GM18907 (cell line): ENCODE results near the gene ARHGAP31.
"Not testable (repeated sequence)": the region's sequence is repeated elsewhere in the genome, so short reads cannot be mapped to it uniquely, and the experiment has no call there.

Experiments
- ATAC-seq: cut with Tn5 transposase; IDR thresholded peaks from one replicate; pipeline ENCODE4 v1.9.1; 2021; ENCODE audit warnings: mild to moderate bottlenecking, moderate library complexity; ENCODE audit not compliant: unreplicated experiment

The ARHGAP31 gene, protein sequence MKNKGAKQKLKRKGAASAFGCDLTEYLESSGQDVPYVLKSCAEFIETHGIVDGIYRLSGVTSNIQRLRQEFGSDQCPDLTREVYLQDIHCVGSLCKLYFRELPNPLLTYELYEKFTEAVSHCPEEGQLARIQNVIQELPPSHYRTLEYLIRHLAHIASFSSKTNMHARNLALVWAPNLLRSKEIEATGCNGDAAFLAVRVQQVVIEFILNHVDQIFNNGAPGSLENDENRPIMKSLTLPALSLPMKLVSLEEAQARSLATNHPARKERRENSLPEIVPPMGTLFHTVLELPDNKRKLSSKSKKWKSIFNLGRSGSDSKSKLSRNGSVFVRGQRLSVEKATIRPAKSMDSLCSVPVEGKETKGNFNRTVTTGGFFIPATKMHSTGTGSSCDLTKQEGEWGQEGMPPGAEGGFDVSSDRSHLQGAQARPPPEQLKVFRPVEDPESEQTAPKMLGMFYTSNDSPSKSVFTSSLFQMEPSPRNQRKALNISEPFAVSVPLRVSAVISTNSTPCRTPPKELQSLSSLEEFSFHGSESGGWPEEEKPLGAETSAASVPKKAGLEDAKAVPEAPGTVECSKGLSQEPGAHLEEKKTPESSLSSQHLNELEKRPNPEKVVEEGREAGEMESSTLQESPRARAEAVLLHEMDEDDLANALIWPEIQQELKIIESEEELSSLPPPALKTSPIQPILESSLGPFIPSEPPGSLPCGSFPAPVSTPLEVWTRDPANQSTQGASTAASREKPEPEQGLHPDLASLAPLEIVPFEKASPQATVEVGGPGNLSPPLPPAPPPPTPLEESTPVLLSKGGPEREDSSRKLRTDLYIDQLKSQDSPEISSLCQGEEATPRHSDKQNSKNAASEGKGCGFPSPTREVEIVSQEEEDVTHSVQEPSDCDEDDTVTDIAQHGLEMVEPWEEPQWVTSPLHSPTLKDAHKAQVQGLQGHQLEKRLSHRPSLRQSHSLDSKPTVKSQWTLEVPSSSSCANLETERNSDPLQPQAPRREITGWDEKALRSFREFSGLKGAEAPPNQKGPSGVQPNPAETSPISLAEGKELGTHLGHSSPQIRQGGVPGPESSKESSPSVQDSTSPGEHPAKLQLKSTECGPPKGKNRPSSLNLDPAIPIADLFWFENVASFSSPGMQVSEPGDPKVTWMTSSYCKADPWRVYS (N-terminal part only)

DNA sequence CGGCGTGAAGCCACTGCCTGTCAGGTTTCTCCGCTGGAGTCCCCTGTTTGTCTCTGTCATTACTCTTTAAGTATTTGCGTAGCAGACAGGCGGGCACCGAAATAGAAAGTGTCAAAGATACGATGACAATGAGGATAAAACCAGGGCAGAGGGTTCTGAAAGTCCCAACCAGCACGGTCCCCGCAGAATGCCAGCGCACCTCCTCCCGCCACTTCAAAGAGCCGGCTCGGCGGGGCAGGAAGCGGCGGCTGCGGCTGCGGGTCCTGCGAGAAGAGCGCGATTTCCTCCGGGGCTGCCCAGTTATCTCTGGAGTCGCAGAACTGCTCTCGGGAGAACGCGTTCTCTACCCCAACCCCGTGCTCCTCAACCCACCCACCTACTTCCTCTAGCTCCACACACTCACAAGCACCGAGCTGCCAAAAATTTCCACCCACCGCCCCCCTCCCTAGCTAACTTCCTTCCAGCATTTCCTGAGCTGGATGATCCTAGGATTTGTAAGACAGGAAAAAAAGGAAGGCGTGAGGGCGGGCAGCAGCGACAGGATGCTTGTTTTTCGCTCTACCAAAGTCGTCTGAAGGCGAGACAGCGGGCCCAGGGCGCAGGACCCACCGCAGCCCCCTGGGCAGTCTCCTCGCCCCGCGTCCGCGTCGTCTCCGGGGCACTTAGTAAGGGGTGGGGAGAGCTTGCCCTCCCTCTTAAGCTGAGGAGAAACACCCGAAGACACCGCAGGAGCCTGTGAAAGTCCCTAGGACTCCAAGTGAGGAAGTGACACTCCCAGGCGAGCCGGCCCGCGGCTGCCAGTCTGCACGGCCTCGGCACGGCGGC lies at the start of gene ARHGAP31:
TSS of gene ARHGAP31 (plus strand) at position 513 of the 825 bp plus-strand sequence. CDS start 522 bp downstream, outside the sequence.
- peak; percentile 76 for ATAC-seq

DNA sequence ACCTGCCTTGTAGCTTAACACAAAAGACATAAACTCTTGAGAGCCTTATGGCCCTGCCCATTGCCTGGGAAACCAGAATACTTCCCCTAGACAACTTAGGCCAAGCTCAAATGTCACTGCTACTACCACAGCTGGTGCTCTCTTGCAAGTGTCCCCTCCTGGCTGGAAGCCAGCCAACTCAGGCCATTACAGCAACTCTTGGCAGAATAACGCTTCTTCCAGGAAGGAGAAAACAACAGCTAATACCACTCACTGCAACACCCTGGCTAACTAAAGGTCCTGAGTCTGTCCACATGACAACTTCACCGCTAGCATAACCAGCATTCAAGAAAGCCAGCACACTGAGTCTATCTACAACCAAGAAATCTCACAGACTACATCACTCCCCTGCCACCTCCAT lies 48.4 kb upstream of the ARHGAP31 start:
- ATAC-seq = no peak

DNA sequence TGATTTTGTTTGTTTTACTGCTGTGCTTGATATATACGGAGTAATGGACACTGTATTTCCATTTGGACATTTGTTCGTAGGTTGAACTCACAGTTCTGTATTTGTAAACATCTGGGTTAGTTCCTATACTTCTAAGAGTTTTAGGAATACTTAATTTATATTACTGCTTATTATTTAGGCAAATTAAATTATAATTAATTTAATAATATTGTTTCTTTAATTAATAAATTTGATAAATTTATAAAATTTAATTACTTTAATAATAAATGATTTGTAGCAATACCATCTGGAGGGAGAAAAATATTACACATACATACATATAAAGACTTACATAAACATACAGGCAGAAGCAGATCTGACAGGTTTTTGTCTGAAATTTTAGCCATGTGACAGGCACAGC lies 39.0 kb upstream of the ARHGAP31 start:
- ATAC-seq = no peak

DNA sequence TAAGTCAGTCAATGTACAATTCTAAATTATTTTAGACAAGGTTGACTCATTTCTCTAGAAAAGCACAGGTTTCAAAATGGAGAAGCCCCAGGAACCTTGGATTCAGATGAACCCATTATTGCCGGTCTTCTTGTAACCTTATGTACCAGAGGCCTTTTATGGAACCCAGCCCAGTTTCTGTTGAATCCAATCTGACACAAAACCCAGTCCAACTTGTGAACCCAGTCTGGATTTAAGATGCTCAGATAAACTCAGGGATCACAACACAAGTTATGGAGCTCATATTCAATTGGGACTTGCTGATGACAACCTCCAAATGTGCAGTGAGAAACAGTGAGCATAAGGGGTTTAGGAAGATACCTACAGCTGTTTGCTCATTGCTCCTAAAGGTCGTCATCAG lies 37.1 kb upstream of the ARHGAP31 start:
- no peak for ATAC-seq

DNA sequence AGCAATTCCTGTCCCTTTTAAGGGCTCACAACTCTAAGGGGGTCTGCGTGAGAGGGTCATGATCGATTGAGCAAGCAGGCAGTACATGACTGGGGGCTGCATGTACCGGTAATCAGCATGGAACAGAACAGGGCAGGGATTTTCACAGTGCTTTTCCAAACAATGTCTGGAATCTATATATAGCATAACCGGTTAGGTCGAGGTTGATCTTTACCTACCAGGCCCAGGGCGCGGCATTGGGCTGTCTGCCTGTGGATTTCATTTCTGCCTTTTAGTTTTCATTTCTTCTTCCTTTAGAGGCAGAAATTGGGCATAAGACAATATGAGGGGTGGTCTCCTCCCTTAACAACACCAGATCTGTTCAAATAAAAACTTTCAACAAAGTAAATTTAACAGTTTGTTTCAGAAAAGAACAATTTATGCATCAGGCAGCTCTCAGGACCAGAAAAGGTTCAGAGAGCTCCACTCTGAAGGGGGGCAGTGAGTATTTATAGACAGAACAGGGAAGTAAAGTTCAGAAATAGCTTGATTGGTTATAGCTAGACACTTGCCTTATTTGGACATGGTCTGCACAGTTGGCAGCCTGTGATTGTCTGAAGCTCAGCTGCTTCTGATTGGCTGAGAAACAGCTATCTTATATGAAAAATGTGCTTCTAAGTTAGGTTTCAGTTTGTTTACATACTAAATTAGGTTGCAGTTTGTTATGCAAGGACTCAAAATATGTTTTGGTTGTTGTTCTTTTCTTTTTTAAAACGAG lies 36.4 kb upstream of the ARHGAP31 start:
- ATAC-seq = peak; percentile 76

DNA sequence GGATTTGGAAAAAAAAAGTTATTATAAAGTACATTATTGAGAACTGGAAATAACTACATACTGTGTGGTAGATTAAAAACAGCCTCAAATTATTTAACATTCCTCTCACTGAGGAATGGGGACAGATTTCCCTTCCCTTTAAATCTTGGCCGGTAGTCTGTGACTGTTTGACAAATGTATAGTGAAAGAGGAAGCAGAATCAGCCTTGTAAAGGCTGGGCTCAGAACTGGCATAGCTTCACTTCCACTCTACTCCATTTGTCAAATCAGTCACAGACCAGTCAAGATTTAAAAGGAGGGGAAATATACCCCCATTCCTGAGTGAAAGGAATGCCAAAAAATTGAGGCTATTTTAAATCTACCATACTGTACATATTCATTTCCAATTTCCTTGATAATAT lies 35.3 kb upstream of the ARHGAP31 start:
- ATAC-seq = peak; percentile 92

DNA sequence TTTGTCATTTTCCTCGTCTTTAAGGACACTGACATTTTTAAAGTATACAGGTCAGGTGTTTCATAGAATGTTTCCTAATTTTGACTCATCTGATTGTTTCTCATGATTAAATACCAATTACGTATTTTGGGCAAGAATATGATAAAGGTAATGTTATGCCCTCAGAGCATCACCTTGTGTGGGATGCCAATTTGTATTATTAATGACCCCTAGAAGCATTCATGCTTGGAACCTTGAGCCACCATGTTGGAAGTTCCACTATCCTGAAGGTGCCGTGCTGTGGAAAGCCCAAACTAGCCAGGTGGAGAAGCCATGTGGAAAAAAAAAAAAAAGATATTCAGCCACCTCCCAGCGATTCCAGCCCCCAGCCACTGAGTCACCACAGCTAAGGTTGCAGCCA lies 34.4 kb upstream of the ARHGAP31 start:
- ATAC-seq = no peak

DNA sequence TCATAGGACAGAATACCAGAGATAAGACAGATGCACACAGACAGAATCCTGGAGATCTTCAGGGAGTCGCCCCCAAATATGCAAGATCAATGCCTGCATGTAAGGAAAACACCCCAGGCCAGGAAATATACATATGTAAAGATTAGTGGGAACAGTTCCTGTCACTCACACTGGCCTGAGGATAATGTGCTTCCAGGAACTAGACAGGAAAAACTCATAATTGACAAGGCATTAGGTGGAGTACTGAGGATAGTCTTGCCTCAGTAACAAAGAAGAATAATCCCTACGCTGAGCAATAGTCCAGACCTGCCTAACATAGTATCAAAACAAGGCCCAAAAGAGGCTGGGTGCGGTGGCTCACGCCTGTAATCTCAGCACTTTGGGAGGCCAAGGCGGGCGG lies 33.1 kb upstream of the ARHGAP31 start:
- no peak for ATAC-seq

DNA sequence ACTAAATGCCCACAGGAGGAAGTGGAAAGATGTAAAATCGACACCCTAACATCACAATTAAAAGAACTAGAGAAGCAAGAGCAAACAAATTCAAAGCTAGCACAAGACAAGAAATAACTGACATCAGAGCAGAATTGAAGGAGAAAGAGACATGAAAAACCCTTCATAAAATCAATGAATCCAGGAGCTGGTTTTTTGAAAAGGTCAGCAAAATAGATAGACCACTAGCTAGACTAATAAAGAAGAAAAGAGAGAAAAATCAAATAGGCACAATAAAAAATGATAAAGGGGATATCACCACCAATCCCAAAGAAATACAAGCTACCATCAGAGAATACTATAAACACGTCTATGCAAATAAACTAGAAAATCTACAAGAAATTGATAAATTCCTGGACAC lies 24.0 kb upstream of the ARHGAP31 start:
- ATAC-seq = not testable (repeated sequence)

DNA sequence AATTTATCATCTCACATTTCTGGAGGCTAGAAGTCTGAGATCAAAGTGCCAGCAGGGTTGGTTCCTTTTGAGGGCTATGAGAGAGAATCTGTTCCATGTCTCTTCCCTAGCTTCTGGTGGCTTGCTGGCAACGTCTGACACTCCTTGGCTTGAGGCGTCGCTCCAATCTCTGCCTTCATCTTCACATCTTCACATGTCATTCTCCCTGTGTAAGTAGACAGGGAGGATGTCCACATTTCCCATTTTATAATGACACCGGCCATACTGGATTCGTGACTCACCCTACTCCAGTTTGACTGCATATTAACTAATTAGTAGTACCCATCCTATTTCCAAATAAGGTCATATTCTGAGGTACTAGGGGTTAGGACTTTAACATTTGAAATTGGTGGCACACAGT lies 17.5 kb upstream of the ARHGAP31 start:
- ATAC-seq = no peak

DNA sequence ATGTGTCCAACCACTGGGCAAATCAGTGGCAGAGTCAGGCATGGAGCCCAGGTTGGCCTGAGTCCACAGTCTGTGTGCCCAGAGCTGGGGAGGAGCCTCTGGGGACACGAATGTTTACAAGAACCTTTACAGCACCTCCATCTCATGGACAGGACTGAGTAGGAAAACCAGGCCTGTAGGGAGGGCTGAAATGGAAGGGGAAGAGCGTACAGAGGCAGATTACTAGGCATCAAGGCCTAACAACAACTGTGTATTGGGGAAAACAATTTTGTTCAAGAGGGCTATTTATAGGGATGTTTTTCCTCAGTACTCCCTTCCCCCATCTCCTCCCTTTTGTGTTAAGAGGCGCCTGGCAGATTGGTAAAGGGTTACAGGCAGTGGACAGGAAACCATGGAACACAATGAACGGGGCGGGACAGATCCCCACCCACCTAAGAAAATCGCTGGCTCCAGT lies 15.1 kb upstream of the ARHGAP31 start:
- ATAC-seq = no peak

DNA sequence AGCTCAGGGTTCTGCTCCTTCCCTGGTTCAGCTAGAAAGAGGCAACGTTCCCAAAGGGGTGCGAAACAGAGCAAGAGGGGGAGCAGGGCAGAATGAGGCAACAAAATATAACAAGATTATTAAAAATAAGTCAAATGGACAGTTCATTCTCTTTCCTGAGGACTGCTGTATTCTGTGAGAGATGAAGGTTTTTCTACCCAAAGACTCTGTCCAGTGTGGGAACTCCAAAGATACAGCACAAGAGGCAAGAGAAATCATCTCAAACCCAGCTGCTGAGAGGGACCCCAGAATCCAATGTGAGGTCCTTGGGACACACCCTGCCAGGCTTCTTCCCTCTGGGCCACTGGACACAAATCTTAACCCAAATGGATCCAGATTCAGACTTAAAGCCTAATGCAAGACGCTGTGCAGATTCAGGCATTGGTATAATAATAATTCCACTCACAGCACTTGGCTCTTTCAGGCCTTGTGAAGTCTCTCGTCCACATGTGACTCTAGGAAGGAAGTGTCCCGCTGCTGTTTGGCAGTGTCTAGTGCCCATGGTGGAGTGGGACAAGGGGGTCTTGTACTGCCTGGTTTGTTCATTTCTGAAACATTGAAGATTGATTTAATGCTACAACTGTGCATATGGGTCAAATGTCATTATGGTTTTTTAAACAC lies 14.5 kb upstream of the ARHGAP31 start:
- no peak for ATAC-seq

DNA sequence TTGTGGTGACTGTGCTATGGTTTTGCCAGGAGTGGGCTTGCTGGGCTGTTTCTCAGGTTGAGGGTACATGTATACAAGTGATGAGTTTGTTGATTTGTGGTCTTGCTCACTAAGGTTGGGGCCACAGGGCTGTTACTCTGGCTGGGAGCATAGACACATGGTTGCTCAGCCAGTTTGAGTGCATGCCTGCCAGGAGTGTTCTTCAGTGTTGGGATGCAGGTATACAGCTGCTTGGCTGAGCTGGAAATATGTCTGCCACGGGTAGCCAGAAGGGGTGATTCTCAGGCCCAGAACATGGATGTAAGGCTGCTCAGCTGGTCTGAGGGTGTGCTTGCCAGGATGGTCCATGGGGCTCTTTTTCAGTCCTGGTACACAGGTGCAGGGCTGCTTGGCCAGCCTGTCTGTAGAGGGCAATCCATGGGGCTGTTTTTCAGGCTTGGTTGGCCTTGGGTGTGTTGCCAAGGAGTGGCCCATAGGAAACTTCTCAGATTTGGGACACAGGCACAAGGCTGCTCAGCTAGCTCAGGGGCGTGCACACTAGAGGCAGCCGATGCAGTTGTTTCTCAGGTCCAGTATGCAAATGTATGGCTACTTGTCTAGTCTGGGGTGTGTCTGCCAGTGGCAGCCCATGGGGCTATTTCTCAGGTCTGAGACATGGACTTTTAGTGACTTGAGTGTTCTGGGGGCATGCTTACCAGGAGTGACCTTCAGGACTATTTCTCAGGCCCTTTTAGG lies 5.3 kb upstream of the ARHGAP31 start:
- no peak for ATAC-seq

DNA sequence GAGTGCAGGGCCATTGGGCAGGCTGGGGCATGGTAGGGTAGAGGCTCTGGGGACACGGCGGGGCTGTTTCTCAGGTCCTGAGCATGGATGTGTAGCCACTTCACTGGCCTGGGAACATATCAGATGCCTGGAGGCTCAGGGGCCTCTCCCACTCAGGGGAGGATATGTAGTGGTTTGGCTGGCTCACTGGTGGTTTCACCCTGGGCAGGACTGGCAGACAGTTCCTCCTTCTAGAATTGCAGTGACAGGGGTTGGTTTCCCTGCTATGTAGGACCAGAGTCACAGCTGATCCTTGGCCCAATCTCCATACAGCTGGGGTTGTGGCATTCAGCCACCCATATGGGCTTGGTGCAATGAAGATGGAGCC lies 4.8 kb upstream of the ARHGAP31 start:
- no peak for ATAC-seq

DNA sequence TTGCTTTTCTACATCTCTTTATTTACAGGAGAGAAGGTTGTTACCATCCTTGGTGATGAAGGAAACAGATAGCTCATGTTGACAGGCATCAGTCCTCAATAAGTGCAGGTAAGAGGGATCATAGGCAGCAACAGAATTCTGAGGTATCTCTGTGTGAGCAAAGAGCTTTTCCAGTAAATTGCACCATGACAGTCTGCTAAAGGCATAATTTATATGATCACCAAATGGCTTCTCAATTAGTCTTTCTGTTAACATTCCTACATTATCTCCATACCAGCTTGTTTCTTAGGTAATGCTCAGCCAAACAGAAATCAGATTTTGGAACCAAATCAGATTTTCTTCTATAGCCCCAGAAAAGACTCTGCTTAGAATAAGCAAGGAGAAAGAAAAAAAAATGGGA lies 3.6 kb upstream of the ARHGAP31 start:
- no peak for ATAC-seq

DNA sequence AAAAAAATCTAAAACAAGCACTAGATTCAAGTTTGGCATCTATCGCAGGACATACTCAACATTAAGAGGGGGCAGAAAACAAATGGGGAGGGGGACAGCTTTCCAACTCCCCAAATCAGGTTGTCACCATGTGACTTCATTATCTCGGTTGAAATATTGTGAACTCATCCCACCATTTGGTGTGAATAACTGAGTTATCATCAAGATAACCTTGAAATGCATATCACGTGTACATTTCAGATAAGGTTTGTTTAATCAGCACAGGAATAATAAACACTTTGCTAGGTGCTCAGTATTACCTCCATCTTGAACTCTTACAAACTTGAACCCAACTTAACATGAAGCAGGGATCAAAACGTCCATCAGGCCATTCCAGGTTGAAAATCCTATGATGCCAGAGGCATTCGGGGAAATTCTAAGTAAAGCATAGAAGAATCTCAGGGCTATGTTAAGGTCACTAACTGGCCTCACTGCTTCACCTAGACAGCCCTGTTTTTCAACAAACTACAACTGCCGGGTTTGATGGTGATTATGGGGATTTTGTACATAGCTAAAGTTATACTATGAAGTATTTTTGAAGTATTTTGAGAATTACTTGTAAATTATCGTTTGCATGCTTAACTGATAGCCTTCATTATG lies 3.0 kb upstream of the ARHGAP31 start:
- no peak for ATAC-seq

DNA sequence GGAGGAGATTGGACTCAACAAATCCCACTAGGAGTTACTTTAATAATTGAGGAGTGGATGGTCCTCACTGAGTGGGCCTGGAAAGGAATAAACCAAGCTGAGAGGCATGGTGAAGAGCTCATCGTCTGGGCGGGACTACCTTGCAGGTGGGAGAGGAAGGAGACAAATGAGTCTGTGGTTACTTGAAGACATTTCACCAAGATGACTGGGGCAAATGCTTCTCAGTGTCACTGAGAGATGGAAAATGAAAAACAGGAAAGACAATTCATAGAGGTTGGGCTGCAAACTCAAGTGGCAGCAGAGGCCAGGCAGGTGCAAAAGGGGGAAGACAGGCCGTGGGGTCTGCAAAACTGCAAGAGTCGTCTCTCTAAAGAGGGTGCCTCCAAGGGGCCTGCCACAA lies 1.5 kb upstream of the ARHGAP31 start:
- ATAC-seq = no peak
